Measurements from ENCODE around the gene COPZ2.

GRCh38 chr17:48064638-48065037, 27.0 kb upstream of the COPZ2 start:
- TF ChIP-seq POLR2AphosphoS5 (IDR thresholded peaks at IDR 0.05) (no peak), CTCF (IDR thresholded peaks at IDR 0.05) (no peak), EP300 (IDR thresholded peaks at IDR 0.05) (no peak), POLR2A (IDR thresholded peaks at IDR 0.05) (no peak)

All from suprapubic skin (tissue), 4 donors.